Upper lobe of left lung (tissue), 6 donors: ENCODE data around the gene EGFR. TPM values are rescaled to one million over a fixed set of nuclear protein-coding genes. Genes with fewer than 3 reads are reported as not detected.

Experiments used
- ATAC-seq, 2 donors: fragments of 200-7000 bp; cut with Tn5 transposase; one replicate each; pipeline ENCODE4 v1.9.1; 2022; ENCODE audit warnings: mild to moderate bottlenecking in 2 of 2, moderate library complexity in 2 of 2; ENCODE audit not compliant: low FRiP score in 2 of 2
- DNase-seq, 2 donors: peaks; one replicate each; pipeline ENCODE4 v3.0.0-alpha.2; 2019 to 2020
- H3K27ac ChIP-seq, 4 donors: fragments of 200-600 bp; sonication (generic); one replicate each; pipeline ENCODE4 v1.5.1; 2016 to 2019
- H3K27me3 ChIP-seq, 4 donors: fragments of 200-600 bp; sonication (generic); one replicate each; pipeline ENCODE4 v1.5.1; 2017 to 2019
- H3K36me3 ChIP-seq, 4 donors: fragments of 200-600 bp; sonication (generic); one replicate each; pipeline ENCODE4 v1.5.1; 2016 to 2019
- H3K4me1 ChIP-seq, 4 donors: fragments of 200-600 bp; sonication (generic); one replicate each; pipeline ENCODE4 v1.5.1; 2018 to 2019
- H3K4me3 ChIP-seq, 4 donors: fragments of 200-600 bp; sonication (generic); one replicate each; pipeline ENCODE4 v1.5.1; 2017 to 2019; ENCODE audit warnings: mild to moderate bottlenecking in 2 of 4, moderate library complexity in 1 of 4
- H3K9me3 ChIP-seq, 4 donors: fragments of 200-600 bp; sonication (generic); one replicate each; pipeline ENCODE4 v1.5.1; 2018 to 2019
- CTCF ChIP-seq, 6 experiments: fragments of 450-650 bp in 4 of 6; fragments of 200-600 bp in 2 of 6; sonication (generic) in 2 of 6; IDR thresholded peaks; one replicate each; pipeline ENCODE4 v1.5.1; 2016 to 2019; ENCODE audit warnings: antibody characterized with exemption in 6 of 6
- EP300 ChIP-seq, 4 donors: sonication (generic); formaldehyde crosslinking; IDR thresholded peaks; one replicate each; pipeline ENCODE4 v1.5.1; 2017; ENCODE audit warnings: antibody characterized with exemption in 4 of 4, control low read depth in 2 of 4
- POLR2A ChIP-seq, 4 donors: fragments of 450-650 bp; IDR thresholded peaks; one replicate each; pipeline ENCODE4 v1.5.1; 2016 to 2017; ENCODE audit warnings: antibody characterized with exemption in 4 of 4, mild to moderate bottlenecking in 2 of 4
- POLR2AphosphoS5 ChIP-seq, 2 donors: sonication (generic); formaldehyde crosslinking; IDR thresholded peaks; one replicate each; pipeline ENCODE4 v1.5.1; 2017; ENCODE audit warnings: antibody characterized with exemption in 2 of 2
- WGBS, 2 donors: methylation state at CpG; one replicate each; pipeline ENCODE4 v1.1.5; 2017 to 2018; 5-methylcytosine and 5-hydroxymethylcytosine counted together
- total RNA-seq, 6 donors: library from RNA; depleted of rRNA in 4 of 6; stranded (reverse); fragments of >200 nt in 4 of 6; gene quantifications; one replicate each; pipeline versions ENCODE4 v1.1.0 to v1.2.1, GENCODE V29; 2016 to 2021
- donor health status: DM: no; HTN: no; CAD: no; lungs with moderate emphysema.
- donor health status: DM: no; HTN: yes; CAD: no; lungs with severe emphysema.

Gene EGFR
- total RNA-seq, 6 donors from 2014 or later, result 58.7 to 110 (median 93.2) TPM

- H3K27ac ChIP-seq, result no peak overlapping the region
- no peak overlapping the region for H3K4me3 ChIP-seq
- TF ChIP-seq CTCF (IDR thresholded peaks at IDR 0.05) (no peak), POLR2A (IDR thresholded peaks at IDR 0.05) (no peak), POLR2AphosphoS5 (IDR thresholded peaks at IDR 0.05) (no peak), EP300 (IDR thresholded peaks at IDR 0.05) (no peak)
- no peaks in the 10 kb centered on the region for H3K4me1 ChIP-seq
- DNase-seq (no peak), ATAC-seq (no peak)
- no peaks in the 10 kb centered on the region for H3K36me3 ChIP-seq
- H3K9me3 ChIP-seq, result no peaks in the 10 kb centered on the region
- 81 to 87% methylated on average over 8 of the region's 8 CpGs for WGBS, 2 donors
- H3K27me3 ChIP-seq, result no peaks in the 10 kb centered on the region
Observed at GRCh38 chr7:55236476-55236875, 217.7 kb downstream of the EGFR start.

GRCh38 chr7:55237156-55237893 lies 218.5 kb downstream of the EGFR start:
- Histone ChIP-seq H3K9me3 (no peaks in the 10 kb centered on the region), H3K36me3 (no peaks in the 10 kb centered on the region), H3K27ac (no peak overlapping the region), H3K27me3 (no peaks in the 10 kb centered on the region), H3K4me1 (no peaks in the 10 kb centered on the region), H3K4me3 (no peak overlapping the region)
- WGBS, 2 donors, result 89% methylated on average over 14 of the region's 15 CpGs
- DNase-seq (no peak), ATAC-seq (no peak)
- TF ChIP-seq POLR2A (IDR thresholded peaks at IDR 0.05) (no peak), CTCF (IDR thresholded peaks at IDR 0.05) (no peak), POLR2AphosphoS5 (IDR thresholded peaks at IDR 0.05) (no peak), EP300 (IDR thresholded peaks at IDR 0.05) (no peak)

- Histone ChIP-seq H3K9me3 (no peaks in the 10 kb centered on the region), H3K27ac (no peak overlapping the region), H3K36me3 (no peaks in the 10 kb centered on the region), H3K4me1 (no peaks in the 10 kb centered on the region), H3K27me3 (no peaks in the 10 kb centered on the region), H3K4me3 (no peak overlapping the region)
- TF ChIP-seq CTCF (IDR thresholded peaks at IDR 0.05) (no peak), POLR2A (IDR thresholded peaks at IDR 0.05) (no peak), POLR2AphosphoS5 (IDR thresholded peaks at IDR 0.05) (no peak), EP300 (IDR thresholded peaks at IDR 0.05) (no peak)
- ATAC-seq (no peak), DNase-seq (no peak)
- WGBS, 2 donors, result 69 to 73% methylated on average over 3 of the region's 3 CpGs
Observed at GRCh38 chr7:55239406-55239805, 220.6 kb downstream of the EGFR start.

- H3K36me3 ChIP-seq, result no peaks in the 10 kb centered on the region
- no peaks in the 10 kb centered on the region for H3K4me1 ChIP-seq
- H3K27ac ChIP-seq, result no peak overlapping the region
- no peaks in the 10 kb centered on the region for H3K9me3 ChIP-seq
- DNase-seq (no peak), ATAC-seq (no peak)
- TF ChIP-seq POLR2A (IDR thresholded peaks at IDR 0.05), result no peak
- no peak for TF ChIP-seq POLR2AphosphoS5 (IDR thresholded peaks at IDR 0.05)
- no peak for TF ChIP-seq EP300 (IDR thresholded peaks at IDR 0.05)
- TF ChIP-seq CTCF (IDR thresholded peaks at IDR 0.05), result no peak
- 86 to 93% methylated on average over 9 to 16 of the region's 16 CpGs for WGBS, 2 donors
- no peaks in the 10 kb centered on the region for H3K27me3 ChIP-seq
- H3K4me3 ChIP-seq, result no peak overlapping the region
Observed at GRCh38 chr7:55240418-55241142, 221.8 kb downstream of the EGFR start.
